ES-I3 (cell line): Measurements from ENCODE around the gene RAD51B.

ENCODE experiments used
- H3K36me3 ChIP-seq: 2 replicates; pipeline ENCODE4 v1.6.1; 2013; ENCODE audit warnings: mild to moderate bottlenecking, low read length, control low read depth, moderate library complexity; ENCODE audit not compliant: insufficient read depth
- H3K4me1 ChIP-seq: 2 replicates; pipeline ENCODE4 v1.6.1; 2013; ENCODE audit warnings: mild to moderate bottlenecking, control low read depth, low read length; ENCODE audit not compliant: insufficient read depth
- H3K9ac ChIP-seq: 2 replicates; pipeline ENCODE4 v1.6.1; 2013; ENCODE audit warnings: low read depth, mild to moderate bottlenecking, low read length, moderate library complexity
- H3K9me3 ChIP-seq: 2 replicates; pipeline ENCODE4 v1.6.1; 2013; ENCODE audit warnings: mild to moderate bottlenecking, low read length, moderate library complexity; ENCODE audit not compliant: control insufficient read depth, insufficient read depth

RAD51B gene

GRCh38 chr14:68448252-68448902 lies 628.8 kb downstream of the RAD51B start:
- Histone ChIP-seq H3K4me1 (peaks cover 41% of the 10 kb centered on the region), H3K9me3 (no peaks in the 10 kb centered on the region), H3K36me3 (no peaks in the 10 kb centered on the region), H3K9ac (no peak overlapping the region)

GRCh38 chr14:68449561-68450181 lies 630.1 kb downstream of the RAD51B start:
- Histone ChIP-seq H3K9ac (no peak overlapping the region), H3K4me1 (peaks cover 41% of the 10 kb centered on the region), H3K36me3 (no peaks in the 10 kb centered on the region), H3K9me3 (no peaks in the 10 kb centered on the region)

DNA sequence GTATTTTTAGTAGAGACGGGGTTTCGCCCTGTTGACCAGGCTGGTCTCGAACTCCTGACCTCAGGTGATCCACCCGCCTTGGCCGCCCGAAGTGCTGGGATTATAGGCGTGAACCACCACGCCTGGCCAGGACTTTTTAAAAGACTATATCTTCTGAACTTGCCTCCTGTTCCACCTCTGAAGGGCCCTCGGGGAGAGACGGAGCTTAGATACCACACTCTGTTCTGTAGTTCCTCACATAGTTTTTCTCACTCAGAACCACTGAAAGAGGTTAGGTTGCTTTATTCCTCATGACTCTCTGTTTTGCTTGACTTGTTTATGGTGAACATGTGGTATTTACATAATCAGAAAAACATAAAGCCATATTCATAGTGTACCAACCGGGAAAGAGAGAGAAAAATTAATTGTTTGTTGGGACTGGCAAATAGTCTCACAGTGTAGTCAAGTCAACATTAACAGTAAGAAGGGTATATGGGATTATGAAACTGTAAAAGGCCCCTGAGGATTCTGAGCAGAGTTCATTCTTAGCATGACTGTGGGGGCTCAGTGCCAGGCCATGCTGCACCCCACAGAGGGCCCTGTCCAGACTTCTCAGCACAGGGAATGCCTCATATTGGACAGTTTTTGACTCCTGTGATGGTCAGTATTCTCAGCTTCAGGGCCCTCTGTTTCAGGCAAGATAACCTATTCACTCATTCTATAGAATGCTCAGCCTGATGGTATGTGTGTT lies 631.0 kb downstream of the RAD51B start:
- H3K4me1 ChIP-seq: peaks cover 41% of the 10 kb centered on the region
- H3K9me3 ChIP-seq: no peaks in the 10 kb centered on the region
- no peaks in the 10 kb centered on the region for H3K36me3 ChIP-seq
- no peak overlapping the region for H3K9ac ChIP-seq

DNA sequence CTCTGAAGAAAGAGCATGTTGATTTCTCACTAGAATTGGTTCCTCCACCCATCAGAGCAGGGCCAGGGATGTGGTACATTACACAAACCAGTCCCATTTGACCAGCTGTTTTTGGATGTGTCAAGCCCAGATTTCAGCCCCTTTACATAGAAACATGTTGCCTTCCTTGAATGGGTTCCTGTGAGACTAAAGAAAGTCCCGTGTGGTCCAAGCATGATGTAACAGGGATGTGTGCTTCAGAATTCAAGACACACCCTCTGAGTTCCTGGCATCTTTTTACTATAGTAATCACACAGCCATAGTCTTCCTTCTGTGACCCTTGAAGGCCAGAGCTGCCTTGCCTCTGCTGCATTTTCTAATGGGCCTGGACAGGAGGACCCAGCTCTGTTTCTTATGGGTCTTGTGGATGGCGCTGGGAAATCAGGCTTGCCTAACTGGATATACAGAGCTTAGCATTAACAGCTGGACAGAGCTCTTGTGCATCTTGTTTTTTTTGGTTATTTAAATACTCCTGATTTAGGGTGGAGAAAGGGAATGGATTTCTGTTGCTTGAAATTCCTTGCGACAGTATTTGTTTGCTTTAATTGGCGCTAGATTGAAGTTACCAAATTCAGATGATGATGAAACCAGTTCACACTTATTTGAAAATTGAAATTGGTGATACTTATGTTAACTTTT lies 632.3 kb downstream of the RAD51B start:
- H3K4me1 ChIP-seq: peaks cover 41% of the 10 kb centered on the region
- H3K36me3 ChIP-seq: no peaks in the 10 kb centered on the region
- H3K9ac ChIP-seq: no peak overlapping the region
- no peaks in the 10 kb centered on the region for H3K9me3 ChIP-seq

DNA sequence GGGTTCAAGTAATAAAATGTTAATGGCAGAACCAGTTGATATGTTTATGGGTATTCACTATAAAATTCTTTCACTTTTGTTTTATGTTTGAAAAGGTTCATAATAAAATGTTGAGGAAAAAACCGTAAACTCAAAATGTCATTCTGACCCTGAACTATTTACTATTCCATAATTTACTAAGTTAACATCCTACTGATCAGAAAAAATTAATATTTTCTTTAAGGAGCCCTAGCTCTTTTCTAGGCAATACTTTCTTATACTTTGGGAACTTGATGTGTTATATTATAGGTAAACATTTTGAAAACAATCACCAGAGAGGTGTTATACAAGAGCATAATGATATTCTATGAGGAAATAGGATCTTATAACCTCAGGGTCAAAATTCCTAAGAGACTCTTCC lies 638.7 kb downstream of the RAD51B start:
- Histone ChIP-seq H3K36me3 (no peaks in the 10 kb centered on the region), H3K4me1 (peaks cover 11% of the 10 kb centered on the region), H3K9ac (no peak overlapping the region), H3K9me3 (no peaks in the 10 kb centered on the region)

DNA sequence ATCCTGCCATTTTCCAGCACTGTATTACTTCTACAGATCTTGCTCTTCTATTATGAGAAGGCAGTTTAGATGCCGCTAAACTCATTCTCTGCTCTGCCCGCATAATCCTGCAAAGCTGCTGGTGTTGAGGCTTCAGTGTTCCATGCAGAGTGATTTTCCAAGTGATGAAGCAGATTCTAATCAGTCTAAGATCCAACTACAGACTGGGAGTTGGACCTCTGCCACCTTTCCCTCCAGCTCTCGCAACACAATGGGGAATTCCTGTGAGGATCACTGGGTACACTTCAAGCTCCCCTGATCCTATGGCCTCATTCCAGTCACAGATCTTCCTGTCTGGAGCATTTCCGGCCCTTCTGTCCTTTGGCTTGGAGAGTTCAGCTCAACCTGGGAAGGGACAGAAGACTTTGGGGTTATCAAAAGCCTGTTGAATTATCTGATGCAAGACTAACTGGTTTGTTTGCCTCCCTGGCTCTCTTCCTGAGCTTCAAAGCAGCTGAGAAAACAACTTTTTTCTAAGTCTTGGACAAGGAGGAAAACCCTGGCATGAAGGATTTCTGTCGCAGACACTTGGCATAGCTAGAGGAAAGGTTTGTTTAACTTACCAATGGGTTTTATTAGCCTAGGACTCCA lies 639.4 kb downstream of the RAD51B start:
- peaks cover 11% of the 10 kb centered on the region for H3K4me1 ChIP-seq
- H3K36me3 ChIP-seq: no peaks in the 10 kb centered on the region
- no peaks in the 10 kb centered on the region for H3K9me3 ChIP-seq
- no peak overlapping the region for H3K9ac ChIP-seq

GRCh38 chr14:68459480-68460136 lies 640.0 kb downstream of the RAD51B start:
- no peaks in the 10 kb centered on the region for H3K9me3 ChIP-seq
- H3K36me3 ChIP-seq: no peaks in the 10 kb centered on the region
- H3K9ac ChIP-seq: no peak overlapping the region
- H3K4me1 ChIP-seq: peaks cover 11% of the 10 kb centered on the region

DNA sequence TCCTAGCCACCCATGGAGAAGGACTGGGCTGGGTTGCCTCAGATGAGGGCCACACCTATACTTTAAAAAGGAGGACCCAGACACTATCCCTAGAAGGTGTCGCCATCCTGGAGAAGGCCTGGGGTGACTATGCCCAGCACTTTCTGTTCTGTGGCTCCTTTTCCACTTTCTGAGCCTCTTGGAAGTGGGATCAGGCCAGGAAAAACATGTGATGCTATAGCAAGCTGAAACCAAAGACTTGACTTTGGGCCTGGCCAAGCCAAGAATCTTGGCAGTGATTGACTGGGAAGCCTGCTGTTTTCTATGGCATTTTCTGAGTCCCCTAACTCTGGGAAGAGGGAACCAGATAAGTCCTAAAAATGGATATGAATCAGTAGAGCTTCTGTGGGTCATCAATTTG lies 641.0 kb downstream of the RAD51B start:
- H3K36me3 ChIP-seq: no peaks in the 10 kb centered on the region
- H3K9ac ChIP-seq: no peak overlapping the region
- H3K9me3 ChIP-seq: no peaks in the 10 kb centered on the region
- peaks cover 11% of the 10 kb centered on the region for H3K4me1 ChIP-seq

- peaks cover 11% of the 10 kb centered on the region for H3K4me1 ChIP-seq
- H3K9ac ChIP-seq: no peak overlapping the region
- no peaks in the 10 kb centered on the region for H3K36me3 ChIP-seq
- no peaks in the 10 kb centered on the region for H3K9me3 ChIP-seq
Observed at GRCh38 chr14:68461086-68461485, 641.5 kb downstream of the RAD51B start.

DNA sequence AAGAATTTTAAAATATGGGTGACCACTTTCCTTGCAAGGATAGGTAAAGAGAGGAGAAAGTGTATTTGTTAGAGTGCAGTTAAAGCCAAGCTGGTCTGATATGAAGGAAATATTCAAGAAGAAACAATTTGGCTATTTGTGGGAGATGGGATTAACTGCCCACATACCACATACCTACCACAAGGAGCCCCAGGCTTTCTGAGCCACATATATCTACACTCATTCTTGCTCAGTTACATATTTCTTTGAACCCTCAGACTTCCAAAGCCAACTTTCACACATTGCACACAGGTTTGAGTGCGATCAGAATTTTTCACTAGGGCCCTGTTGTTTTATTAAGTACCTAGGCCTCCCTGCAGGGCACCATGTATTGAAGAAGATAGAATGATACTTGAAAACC lies 643.1 kb downstream of the RAD51B start:
- peaks cover 17% of the 10 kb centered on the region for H3K4me1 ChIP-seq

GRCh38 chr14:68463299-68463698 lies 643.7 kb downstream of the RAD51B start:
- Histone ChIP-seq H3K9me3 (no peaks in the 10 kb centered on the region), H3K9ac (no peak overlapping the region), H3K4me1 (peaks cover 17% of the 10 kb centered on the region), H3K36me3 (no peaks in the 10 kb centered on the region)

More for the DNA sequence above, 643.1 kb downstream of the RAD51B start:
- Histone ChIP-seq H3K9ac (no peak overlapping the region), H3K9me3 (no peaks in the 10 kb centered on the region), H3K36me3 (no peaks in the 10 kb centered on the region)

- H3K4me1 ChIP-seq: peaks cover 16% of the 10 kb centered on the region
- no peaks in the 10 kb centered on the region for H3K36me3 ChIP-seq
- H3K9ac ChIP-seq: no peak overlapping the region
- no peaks in the 10 kb centered on the region for H3K9me3 ChIP-seq
Observed at GRCh38 chr14:68463705-68464374, 644.3 kb downstream of the RAD51B start.

- peaks cover 15% of the 10 kb centered on the region; the same call in 1 of the 2 replicates for H3K4me1 ChIP-seq
- H3K9ac ChIP-seq: no peak overlapping the region
Observed at GRCh38 chr14:68464711-68465110, 645.1 kb downstream of the RAD51B start.

More at GRCh38 chr14:68464711-68465110, 645.1 kb downstream of the RAD51B start:
- Histone ChIP-seq H3K36me3 (no peaks in the 10 kb centered on the region), H3K9me3 (no peaks in the 10 kb centered on the region)
